HepG2 (cell line): ENCODE measurements around the gene SFTA2. TPM values are rescaled to one million over a fixed set of nuclear protein-coding genes. Genes with fewer than 3 reads are reported as not detected.

Experiments
- ATAC-seq: fragments of 200-7000 bp; cut with Tn5 transposase; 3 replicates; pipeline ENCODE4 v1.9.1; 2020; ENCODE audit warnings: mild to moderate bottlenecking, moderate library complexity
- BruUV-seq: library from RNA; stranded (reverse); fragments of 400-500 nt; replicated peaks from 2 replicates; lab custom pipeline; 2021; lab: Mats Ljungman, UMichigan
- CTCF ChIA-PET: fragments of 300-600 bp; formaldehyde crosslinking; extraction: SDS; loops from one replicate; lab custom pipeline; 2021; ENCODE audit warnings: low total read pairs, inconsistent platforms, low intra/inter-chr PET ratio; lab: Yijun Ruan, JAX
- POLR2A ChIA-PET: fragments of 350-600 bp; sonication (Branson Sonifier 250); formaldehyde crosslinking; loops from one replicate; lab custom pipeline; 2020; ENCODE audit warnings: antibody characterized with exemption, inconsistent platforms; lab: Yijun Ruan, JAX
- DNase-seq: peaks from one replicate; pipeline ENCODE4 v3.0.0-alpha.2; 2015; ENCODE audit warnings: low spot score
- FAIRE-seq: peaks from 3 replicates; lab custom pipeline; 2011; peaks lifted over from hg19 to GRCh38; lab: Jason Lieb, UNC
- H2AFZ ChIP-seq: one replicate; pipeline ENCODE4 v1.6.1; 2011; ENCODE audit warnings: low read length, inconsistent platforms
- H3K27ac ChIP-seq: fragments of 300-600 bp; 3 replicates; pipeline ENCODE4 v1.8.0; 2011; ENCODE audit warnings: mixed run types, mild to moderate bottlenecking, mixed read lengths, low read length, inconsistent platforms; ENCODE audit not compliant: insufficient read depth; ENCODE audit errors: extremely low read length
- H3K27me3 ChIP-seq, 2 experiments: fragments of 200-600 bp in 1 of 2; 2 replicates in 1 of 2; 3 replicates in 1 of 2; pipeline versions ENCODE4 v1.6.0 to v1.8.0; 2011; ENCODE audit warnings: low read length in 2 of 2, mild to moderate bottlenecking in 2 of 2, moderate library complexity in 2 of 2, inconsistent platforms in 1 of 2; ENCODE audit not compliant: insufficient read depth in 2 of 2, control insufficient read depth in 1 of 2
- H3K36me3 ChIP-seq, 2 experiments: fragments of 200-600 bp in 1 of 2; replicated peaks in 1 of 2; 2 replicates in 1 of 2; 3 replicates in 1 of 2; pipeline versions ENCODE4 v1.5.1 to v1.8.0; 2011; ENCODE audit warnings: low read length in 2 of 2, inconsistent platforms in 1 of 2; ENCODE audit not compliant: insufficient read depth in 2 of 2, control insufficient read depth in 1 of 2
- H3K4me1 ChIP-seq: 2 replicates; pipeline ENCODE4 v1.5.1; 2012; ENCODE audit warnings: low read length, inconsistent platforms; ENCODE audit not compliant: insufficient read depth
- H3K4me2 ChIP-seq: 2 replicates; pipeline ENCODE4 v1.6.0; 2011; ENCODE audit warnings: low read depth, low read length, inconsistent platforms
- H3K4me3 ChIP-seq, 3 experiments: fragments of 200-600 bp in 1 of 3; sonication (generic), shearing (Covaris generic) in 1 of 3; replicated peaks in 1 of 3; 2 replicates each; pipeline ENCODE4 v1.5.1; 2011 to 2016; ENCODE audit warnings: low read length in 3 of 3, inconsistent platforms in 2 of 3, low read depth in 2 of 3, mild to moderate bottlenecking in 2 of 3, control low read depth in 1 of 3, mixed read lengths in 1 of 3; ENCODE audit not compliant: insufficient read depth in 1 of 3
- H3K79me2 ChIP-seq: one replicate; pipeline ENCODE4 v1.6.1; 2011; ENCODE audit warnings: low read length, inconsistent platforms; ENCODE audit not compliant: insufficient read depth
- H3K9ac ChIP-seq: 2 replicates; pipeline ENCODE4 v1.6.0; 2011; ENCODE audit warnings: mild to moderate bottlenecking, low read depth, low read length, inconsistent platforms; ENCODE audit not compliant: insufficient read depth
- H3K9me3 ChIP-seq: 2 replicates; pipeline ENCODE4 v1.5.1; 2012; ENCODE audit warnings: mild to moderate bottlenecking, low read length
- H4K20me1 ChIP-seq: 2 replicates; pipeline ENCODE4 v1.6.0; 2011; ENCODE audit warnings: inconsistent platforms, mild to moderate bottlenecking, low read length, moderate library complexity; ENCODE audit not compliant: insufficient read depth
- GATAD1 ChIP-seq: IDR thresholded peaks from 2 replicates; pipeline ENCODE4 v1.6.1; 2016; ENCODE audit warnings: missing genetic modification reagents, missing compliant biosample characterization
- HMG20B ChIP-seq: conservative IDR thresholded peaks from 2 replicates; pipeline ENCODE4 v1.6.1; 2016; ENCODE audit warnings: missing genetic modification reagents, missing compliant biosample characterization
- HNF4G ChIP-seq, 2 experiments: sonication (generic) in 1 of 2; formaldehyde crosslinking in 1 of 2; IDR thresholded peaks; 2 replicates each; pipeline versions ENCODE4 v1.4.0 to v1.6.1; 2011 to 2020; ENCODE audit warnings: borderline replicate concordance in 2 of 2, low read depth in 2 of 2, mild to moderate bottlenecking in 2 of 2, low read length in 1 of 2, missing genetic modification reagents in 1 of 2, moderate library complexity in 1 of 2
- LCORL ChIP-seq, 2 experiments: fragments of 450-650 bp in 1 of 2; sonication (generic) in 1 of 2; formaldehyde crosslinking in 1 of 2; IDR thresholded peaks; 2 replicates each; pipeline versions ENCODE4 v1.5.0 to v1.6.1; 2017 to 2020; ENCODE audit warnings: antibody characterized with exemption in 1 of 2, missing genetic modification reagents in 1 of 2
- MIER2 ChIP-seq: IDR thresholded peaks from 2 replicates; pipeline ENCODE4 v1.6.1; 2016; ENCODE audit warnings: missing biosample characterization, missing genetic modification reagents
- RNF2 ChIP-seq: fragments of 450-650 bp; conservative IDR thresholded peaks from 2 replicates; pipeline ENCODE4 v1.6.1; 2016; ENCODE audit warnings: low read depth
- ZNF136 ChIP-seq: sonication (generic); formaldehyde crosslinking; IDR thresholded peaks from 2 replicates; pipeline ENCODE4 v1.8.1; 2022; ENCODE audit warnings: low read depth, mild to moderate bottlenecking, moderate library complexity, missing genetic modification reagents
- ZNF589 ChIP-seq: sonication (generic); formaldehyde crosslinking; conservative IDR thresholded peaks from 2 replicates; pipeline ENCODE4 v1.8.0; 2022; ENCODE audit warnings: mild to moderate bottlenecking, moderate library complexity, missing genetic modification reagents
- ZNF770 ChIP-seq: sonication (generic); formaldehyde crosslinking; IDR thresholded peaks from 2 replicates; pipeline ENCODE4 v1.5.0; 2020; ENCODE audit warnings: mild to moderate bottlenecking, missing genetic modification reagents
- ZNF780A ChIP-seq: sonication (generic); formaldehyde crosslinking; IDR thresholded peaks from 2 replicates; pipeline ENCODE4 v1.8.0; 2022; ENCODE audit warnings: mild to moderate bottlenecking, missing genetic modification reagents, moderate library complexity
- ZSCAN30 ChIP-seq: sonication (generic); formaldehyde crosslinking; IDR thresholded peaks from 2 replicates; pipeline ENCODE4 v1.5.0; 2020; ENCODE audit warnings: mild to moderate bottlenecking, missing genetic modification reagents
- WGBS: methylation state at CpG from one replicate; pipeline ENCODE4 v1.1.6; 2017; ENCODE audit warnings: low lambda C conversion rate; 5-methylcytosine and 5-hydroxymethylcytosine counted together
- in situ Hi-C: cut with HindIII; loops from 2 replicates; pipeline ENCODE4 v1.10.0; 2017; ENCODE audit warnings: low pct_unique_long_range_greater_than_20kb; ENCODE audit not compliant: extremely low pct_ligation_motif_present
- intact Hi-C: fragments of 100-400 bp; cut with micrococcal nuclease; formaldehyde crosslinking; loops from one replicate; pipeline ENCODE4 v1.10.0; 2022; ENCODE audit not compliant: unreplicated experiment
- polyA plus RNA-seq, 8 experiments: library from polyadenylated mRNA; depleted of rRNA in 3 of 8; stranded (reverse) in 7 of 8; unstranded in 1 of 8; fragments of >200 nt; fragmentation: Illumina TruSeq in 4 of 8; extraction: Trizol in 4 of 8; gene quantifications; 2 replicates each; pipeline versions ENCODE4 v1.2.1 to v1.2.3, GENCODE V29; 2011 to 2016; ENCODE audit warnings: low read depth in 4 of 8, missing spikeins in 1 of 8, mixed read lengths in 1 of 8; ENCODE audit not compliant: insufficient read depth in 1 of 8
- total RNA-seq, 5 experiments: library from RNA; depleted of rRNA; stranded (reverse); fragments of >200 nt; fragmentation: Illumina TruSeq; extraction: Trizol; gene quantifications; 2 replicates each; pipeline ENCODE4 v1.2.3, GENCODE V29; 2016; ENCODE audit warnings: low read depth in 1 of 5
- TF ChIP-seq, protein P1 (sequence below): IDR thresholded peaks from 2 replicates; pipeline ENCODE4 v1.6.1; 2018; ENCODE audit warnings: missing genetic modification reagents, mild to moderate bottlenecking, missing compliant biosample characterization
- TF ChIP-seq, protein P2 (sequence below): sonication (generic); formaldehyde crosslinking; IDR thresholded peaks from 2 replicates; pipeline ENCODE4 v1.4.0; 2020; ENCODE audit warnings: missing genetic modification reagents, mild to moderate bottlenecking, borderline replicate concordance

Gene SFTA2
- total and polyA plus RNA-seq, 2 of the 13 experiments (the other 11 are each of a cell fraction or from before 2014, with no cell fraction given), result not detected

GRCh38 chr6:30930506-30930905 is 1.5 kb downstream of the SFTA2 start:
- in situ Hi-C loops, result no loop called here
- H3K79me2 ChIP-seq, result no peaks in the 10 kb centered on the region
- H3K4me3 ChIP-seq, result no peak overlapping the region
- no peaks in the 10 kb centered on the region for H4K20me1 ChIP-seq
- H3K9ac ChIP-seq, result no peak overlapping the region
- ChIA-PET CTCF (no interaction called here), POLR2A (interaction anchor here (1.4 kb wide), 1 partner anchor 17 kb away, joined by 5 read pairs; the partner anchor contains the start of gene VARS2)
- BruUV-seq, result no TSS peak
- 58% methylated on average over 4 of the region's 4 CpGs for WGBS
- H3K27ac ChIP-seq, result no peak overlapping the region
- FAIRE-seq (no peak), ATAC-seq (peak; percentile 9; the same call in 1 of the 3 replicates), DNase-seq (no peak)
- intact Hi-C loops, result no loop called here
- H3K27me3 ChIP-seq, result peaks cover 2 to 24% of the 10 kb centered on the region in 2 experiments; a peak in 2 of 5 replicates
- H3K36me3 ChIP-seq, result peaks cover 6 to 13% of the 10 kb centered on the region in 2 experiments; a peak in 4 of 5 replicates
- TF ChIP-seq ZNF589 (CRISPR knock-in tag), result no peak
- TF ChIP-seq LCORL (IDR thresholded peaks at IDR 0.05), result no peak
- no peak for TF ChIP-seq LCORL (CRISPR knock-in tag; IDR thresholded peaks at IDR 0.05)
- no peak for TF ChIP-seq HNF4G (IDR thresholded peaks at IDR 0.05; ENCODE audit: borderline replicate concordance, low read depth, low read length)
- no peak for TF ChIP-seq HNF4G (CRISPR knock-in tag; IDR thresholded peaks at IDR 0.05; ENCODE audit: borderline replicate concordance, low read depth)
- TF ChIP-seq ZSCAN30 (CRISPR knock-in tag), result no peak
- TF ChIP-seq, protein P1, sequence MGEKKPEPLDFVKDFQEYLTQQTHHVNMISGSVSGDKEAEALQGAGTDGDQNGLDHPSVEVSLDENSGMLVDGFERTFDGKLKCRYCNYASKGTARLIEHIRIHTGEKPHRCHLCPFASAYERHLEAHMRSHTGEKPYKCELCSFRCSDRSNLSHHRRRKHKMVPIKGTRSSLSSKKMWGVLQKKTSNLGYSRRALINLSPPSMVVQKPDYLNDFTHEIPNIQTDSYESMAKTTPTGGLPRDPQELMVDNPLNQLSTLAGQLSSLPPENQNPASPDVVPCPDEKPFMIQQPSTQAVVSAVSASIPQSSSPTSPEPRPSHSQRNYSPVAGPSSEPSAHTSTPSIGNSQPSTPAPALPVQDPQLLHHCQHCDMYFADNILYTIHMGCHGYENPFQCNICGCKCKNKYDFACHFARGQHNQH (CRISPR knock-in tag), result no peak
- no peak for TF ChIP-seq RNF2
- TF ChIP-seq ZNF136 (CRISPR knock-in tag), result no peak
- no peak for TF ChIP-seq MIER2 (CRISPR knock-in tag)
- TF ChIP-seq GATAD1, result no peak
- no peak for TF ChIP-seq HMG20B (CRISPR knock-in tag)
- TF ChIP-seq, protein P2, sequence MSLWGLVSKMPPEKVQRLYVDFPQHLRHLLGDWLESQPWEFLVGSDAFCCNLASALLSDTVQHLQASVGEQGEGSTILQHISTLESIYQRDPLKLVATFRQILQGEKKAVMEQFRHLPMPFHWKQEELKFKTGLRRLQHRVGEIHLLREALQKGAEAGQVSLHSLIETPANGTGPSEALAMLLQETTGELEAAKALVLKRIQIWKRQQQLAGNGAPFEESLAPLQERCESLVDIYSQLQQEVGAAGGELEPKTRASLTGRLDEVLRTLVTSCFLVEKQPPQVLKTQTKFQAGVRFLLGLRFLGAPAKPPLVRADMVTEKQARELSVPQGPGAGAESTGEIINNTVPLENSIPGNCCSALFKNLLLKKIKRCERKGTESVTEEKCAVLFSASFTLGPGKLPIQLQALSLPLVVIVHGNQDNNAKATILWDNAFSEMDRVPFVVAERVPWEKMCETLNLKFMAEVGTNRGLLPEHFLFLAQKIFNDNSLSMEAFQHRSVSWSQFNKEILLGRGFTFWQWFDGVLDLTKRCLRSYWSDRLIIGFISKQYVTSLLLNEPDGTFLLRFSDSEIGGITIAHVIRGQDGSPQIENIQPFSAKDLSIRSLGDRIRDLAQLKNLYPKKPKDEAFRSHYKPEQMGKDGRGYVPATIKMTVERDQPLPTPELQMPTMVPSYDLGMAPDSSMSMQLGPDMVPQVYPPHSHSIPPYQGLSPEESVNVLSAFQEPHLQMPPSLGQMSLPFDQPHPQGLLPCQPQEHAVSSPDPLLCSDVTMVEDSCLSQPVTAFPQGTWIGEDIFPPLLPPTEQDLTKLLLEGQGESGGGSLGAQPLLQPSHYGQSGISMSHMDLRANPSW (CRISPR knock-in tag), result no peak
- TF ChIP-seq ZNF780A, result no peak
- TF ChIP-seq ZNF770, result no peak
- H2AFZ ChIP-seq, result no peak overlapping the region
- H3K4me2 ChIP-seq, result no peak overlapping the region
- H3K9me3 ChIP-seq, result no peaks in the 10 kb centered on the region
- no peaks in the 10 kb centered on the region for H3K4me1 ChIP-seq
